D721Med (cell line): ENCODE measurements around the gene NF1.
A peak's percentile ranks its signal among the peaks of the same experiment; 100 is the strongest.
"Not testable (repeated sequence)": the region's sequence is repeated elsewhere in the genome, so short reads cannot be mapped to it uniquely, and the experiment has no call there.

ENCODE experiments used
- DNase-seq: peaks from one replicate; pipeline ENCODE4 v3.0.0; 2011; ENCODE audit warnings: low spot score; ENCODE audit not compliant: insufficient read length
- FAIRE-seq: peaks from 2 replicates; lab custom pipeline; 2011; peaks lifted over from hg19 to GRCh38; lab: Jason Lieb, UNC
- CTCF ChIP-seq: IDR thresholded peaks from 2 replicates; pipeline ENCODE4 v1.5.1; 2012; ENCODE audit warnings: mild to moderate bottlenecking, control low read depth; ENCODE audit not compliant: insufficient read depth; ENCODE audit errors: missing control alignments

Gene NF1

GRCh38 chr17:31158746-31159377 lies 64.1 kb downstream of the NF1 start:
- no peak for DNase-seq
- no peak for FAIRE-seq
- no peak for TF ChIP-seq CTCF

- no peak for TF ChIP-seq CTCF
- FAIRE-seq (no peak), DNase-seq (no peak)
Measured at GRCh38 chr17:31163091-31163781, 68.5 kb downstream of the NF1 start.

GRCh38 chr17:31167111-31167510 lies 72.3 kb downstream of the NF1 start:
- TF ChIP-seq CTCF = no peak
- DNase-seq (no peak), FAIRE-seq (peak; percentile 11)

GRCh38 chr17:31171701-31172100 lies 76.9 kb downstream of the NF1 start:
- FAIRE-seq (no peak), DNase-seq (no peak)
- no peak for TF ChIP-seq CTCF

GRCh38 chr17:31172388-31172787 lies 77.6 kb downstream of the NF1 start:
- no peak for TF ChIP-seq CTCF
- FAIRE-seq = no peak
- DNase-seq = no peak

- no peak for DNase-seq
- no peak for FAIRE-seq
- no peak for TF ChIP-seq CTCF
Measured at GRCh38 chr17:31174215-31174614, 79.4 kb downstream of the NF1 start.

- FAIRE-seq = no peak
- no peak for DNase-seq
- no peak for TF ChIP-seq CTCF
Measured at GRCh38 chr17:31175237-31175636, 80.5 kb downstream of the NF1 start.

GRCh38 chr17:31176143-31176542 lies 81.4 kb downstream of the NF1 start:
- FAIRE-seq, DNase-seq: not testable (repeated sequence)

GRCh38 chr17:31178951-31179350 lies 84.2 kb downstream of the NF1 start:
- DNase-seq, FAIRE-seq: not testable (repeated sequence)
